Karpas-422 (cell line): ENCODE measurements around the gene ADH4. TPM values are rescaled to one million over a fixed set of nuclear protein-coding genes. Genes with fewer than 3 reads are reported as not detected.
"Not testable (repeated sequence)": the region's sequence is repeated elsewhere in the genome, so short reads cannot be mapped to it uniquely, and the experiment has no call there.

ENCODE experiments used
- DNase-seq: peaks from one replicate; pipeline ENCODE4 v3.0.0-alpha.2; 2015
- H2AFZ ChIP-seq: fragments of 200-600 bp; sonication (generic); 2 replicates; pipeline ENCODE4 v1.6.1; 2014; ENCODE audit warnings: antibody characterized with exemption, low read length, mixed read lengths
- H3K27ac ChIP-seq: fragments of 200-600 bp; sonication (generic); 2 replicates; pipeline ENCODE4 v1.5.1; 2014; ENCODE audit warnings: mild to moderate bottlenecking, low read length, moderate library complexity
- H3K27me3 ChIP-seq: fragments of 200-600 bp; sonication (generic); 2 replicates; pipeline ENCODE4 v1.6.1; 2014; ENCODE audit warnings: low read length, mixed read lengths
- H3K36me3 ChIP-seq: fragments of 200-600 bp; sonication (generic); 2 replicates; pipeline ENCODE4 v1.6.1; 2014; ENCODE audit warnings: low read length, mixed read lengths; ENCODE audit not compliant: insufficient read depth
- H3K4me1 ChIP-seq: fragments of 200-600 bp; sonication (generic); 2 replicates; pipeline ENCODE4 v1.6.1; 2014; ENCODE audit warnings: mild to moderate bottlenecking, low read length, mixed read lengths
- H3K4me2 ChIP-seq: fragments of 200-600 bp; sonication (generic); 2 replicates; pipeline ENCODE4 v1.6.1; 2014; ENCODE audit warnings: low read length, low read depth, mild to moderate bottlenecking; ENCODE audit not compliant: poor library complexity, severe bottlenecking
- H3K4me3 ChIP-seq: fragments of 200-600 bp; sonication (generic); 2 replicates; pipeline ENCODE4 v1.5.1; 2014; ENCODE audit warnings: mild to moderate bottlenecking, antibody characterized with exemption, low read length, mixed read lengths
- H3K79me2 ChIP-seq: fragments of 200-600 bp; sonication (generic); 2 replicates; pipeline ENCODE4 v1.6.1; 2014; ENCODE audit warnings: mild to moderate bottlenecking, low read length, mixed read lengths
- H3K9ac ChIP-seq: fragments of 200-600 bp; sonication (generic); 2 replicates; pipeline ENCODE4 v1.6.0; 2014; ENCODE audit warnings: low read length
- H3K9me2 ChIP-seq: fragments of 200-600 bp; sonication (generic), shearing (Covaris generic); replicated peaks from 2 replicates; pipeline ENCODE4 v1.6.0; 2014; ENCODE audit warnings: mild to moderate bottlenecking, low read length, moderate library complexity; ENCODE audit not compliant: insufficient read depth
- H3K9me3 ChIP-seq: fragments of 300-700, 200-600 bp; sonication (generic); 2 replicates; pipeline ENCODE4 v1.6.1; 2014; ENCODE audit warnings: low read length, mixed read lengths
- H4K20me1 ChIP-seq: fragments of 200-600 bp; sonication (generic); 2 replicates; pipeline ENCODE4 v1.6.1; 2014; ENCODE audit warnings: mild to moderate bottlenecking, antibody characterized with exemption, low read length, low read depth; ENCODE audit not compliant: insufficient read depth
- total RNA-seq: library from RNA; depleted of rRNA; stranded (reverse); fragments of >200 nt; shearing (Covaris generic); gene quantifications from 2 replicates; pipeline ENCODE4 v1.2.3, GENCODE V29; 2014; ENCODE audit warnings: low replicate concordance; rRNA removed

Gene ADH4
- not detected in 2 replicates for total RNA-seq

GRCh38 chr4:99144070-99144469 is at the start of gene ADH4:
Gene ADH4 (minus strand): TSS chr4:99144297. CDS start chr4:99144222, 75 bp downstream.
- H3K9ac ChIP-seq = no peak within 1 kb of the TSS
- H3K4me3 ChIP-seq = no peak within 1 kb of the TSS
- H4K20me1 ChIP-seq = no peaks in the 10 kb centered on the region
- H3K4me1 ChIP-seq = no peaks in the 10 kb centered on the region
- H3K27ac ChIP-seq = no peak within 1 kb of the TSS
- DNase-seq = no peak
- no peaks in the 10 kb centered on the region for H3K9me3 ChIP-seq
- H3K79me2 ChIP-seq = no peaks in the 10 kb centered on the region
- no peaks in the 10 kb centered on the region for H3K9me2 ChIP-seq
- H3K27me3 ChIP-seq = no peaks in the 10 kb centered on the region
- H3K4me2 ChIP-seq = no peak within 1 kb of the TSS
- no peaks in the 10 kb centered on the region for H3K36me3 ChIP-seq
- H2AFZ ChIP-seq = no peak within 1 kb of the TSS

GRCh38 chr4:99190336-99190735 is 46.2 kb upstream of the ADH4 start:
- Histone ChIP-seq H3K27me3 (no peaks in the 10 kb centered on the region), H3K9me2 (no peaks in the 10 kb centered on the region), H3K4me1 (no peaks in the 10 kb centered on the region), H3K4me3 (no peak overlapping the region), H3K4me2 (no peak overlapping the region), H3K9ac (no peak overlapping the region), H4K20me1 (no peaks in the 10 kb centered on the region), H3K79me2 (no peaks in the 10 kb centered on the region), H3K27ac (no peak overlapping the region), H2AFZ (no peak overlapping the region), H3K36me3 (no peaks in the 10 kb centered on the region), H3K9me3 (no peaks in the 10 kb centered on the region)
- DNase-seq = no peak

GRCh38 chr4:99189900-99190299 is 45.8 kb upstream of the ADH4 start:
- not testable (repeated sequence) for H3K36me3 ChIP-seq, H3K9ac ChIP-seq, H3K4me2 ChIP-seq, H3K27ac ChIP-seq, H2AFZ ChIP-seq, H3K9me3 ChIP-seq, H3K4me3 ChIP-seq, H3K27me3 ChIP-seq, H3K4me1 ChIP-seq, H3K9me2 ChIP-seq, H3K79me2 ChIP-seq, DNase-seq, H4K20me1 ChIP-seq

- no peaks in the 10 kb centered on the region for H3K9me3 ChIP-seq
- H2AFZ ChIP-seq = no peak overlapping the region
- H3K9me2 ChIP-seq = no peaks in the 10 kb centered on the region
- H3K4me3 ChIP-seq = no peak overlapping the region
- DNase-seq = no peak
- no peak overlapping the region for H3K27ac ChIP-seq
- no peaks in the 10 kb centered on the region for H4K20me1 ChIP-seq
- H3K9ac ChIP-seq = no peak overlapping the region
- H3K36me3 ChIP-seq = no peaks in the 10 kb centered on the region
- H3K79me2 ChIP-seq = no peaks in the 10 kb centered on the region
- H3K4me2 ChIP-seq = no peak overlapping the region
- no peaks in the 10 kb centered on the region for H3K4me1 ChIP-seq
- H3K27me3 ChIP-seq = no peaks in the 10 kb centered on the region
Measured at GRCh38 chr4:99186029-99186428, 41.9 kb upstream of the ADH4 start.

- Histone ChIP-seq H3K9me2 (no peaks in the 10 kb centered on the region), H3K4me1 (no peaks in the 10 kb centered on the region), H2AFZ (no peak overlapping the region), H3K27me3 (no peaks in the 10 kb centered on the region), H3K36me3 (no peaks in the 10 kb centered on the region), H3K27ac (no peak overlapping the region), H4K20me1 (no peaks in the 10 kb centered on the region), H3K4me2 (no peak overlapping the region), H3K9me3 (no peaks in the 10 kb centered on the region), H3K79me2 (no peaks in the 10 kb centered on the region), H3K9ac (no peak overlapping the region), H3K4me3 (no peak overlapping the region)
- DNase-seq = no peak
Measured at GRCh38 chr4:99185581-99185980, 41.5 kb upstream of the ADH4 start.

- no peak overlapping the region for H3K27ac ChIP-seq
Measured at GRCh38 chr4:99180382-99181070, 36.4 kb upstream of the ADH4 start.

GRCh38 chr4:99179626-99180025 is 35.5 kb upstream of the ADH4 start:
- H3K4me3 ChIP-seq = no peak overlapping the region
- DNase-seq = no peak

More at GRCh38 chr4:99180382-99181070, 36.4 kb upstream of the ADH4 start:
- no peaks in the 10 kb centered on the region for H3K27me3 ChIP-seq
- H3K4me2 ChIP-seq = no peak overlapping the region
- H3K36me3 ChIP-seq = no peaks in the 10 kb centered on the region
- no peak overlapping the region for H2AFZ ChIP-seq
- no peaks in the 10 kb centered on the region for H3K4me1 ChIP-seq
- H3K9me3 ChIP-seq = no peaks in the 10 kb centered on the region
- no peak for DNase-seq
- H3K4me3 ChIP-seq = no peak overlapping the region
- no peaks in the 10 kb centered on the region for H3K79me2 ChIP-seq
- no peak overlapping the region for H3K9ac ChIP-seq
- H3K9me2 ChIP-seq = no peaks in the 10 kb centered on the region
- H4K20me1 ChIP-seq = no peaks in the 10 kb centered on the region

GRCh38 chr4:99179178-99179577 is 35.1 kb upstream of the ADH4 start:
- H3K4me1 ChIP-seq = no peaks in the 10 kb centered on the region
- H3K9me2 ChIP-seq = no peaks in the 10 kb centered on the region
- no peaks in the 10 kb centered on the region for H3K9me3 ChIP-seq
- no peaks in the 10 kb centered on the region for H3K36me3 ChIP-seq
- H3K4me3 ChIP-seq = no peak overlapping the region
- no peaks in the 10 kb centered on the region for H4K20me1 ChIP-seq
- H2AFZ ChIP-seq = no peak overlapping the region
- no peaks in the 10 kb centered on the region for H3K79me2 ChIP-seq
- no peaks in the 10 kb centered on the region for H3K27me3 ChIP-seq
- H3K27ac ChIP-seq = no peak overlapping the region
- no peak overlapping the region for H3K9ac ChIP-seq
- no peak for DNase-seq
- H3K4me2 ChIP-seq = no peak overlapping the region

More at GRCh38 chr4:99179626-99180025, 35.5 kb upstream of the ADH4 start:
- H2AFZ ChIP-seq = no peak overlapping the region
- no peak overlapping the region for H3K4me2 ChIP-seq
- no peak overlapping the region for H3K9ac ChIP-seq
- no peaks in the 10 kb centered on the region for H3K9me3 ChIP-seq
- H3K9me2 ChIP-seq = no peaks in the 10 kb centered on the region
- H3K27ac ChIP-seq = no peak overlapping the region
- no peaks in the 10 kb centered on the region for H3K4me1 ChIP-seq
- H3K36me3 ChIP-seq = no peaks in the 10 kb centered on the region
- no peaks in the 10 kb centered on the region for H4K20me1 ChIP-seq
- no peaks in the 10 kb centered on the region for H3K27me3 ChIP-seq
- no peaks in the 10 kb centered on the region for H3K79me2 ChIP-seq
